Body of pancreas (tissue), 4 donors: ENCODE results near the gene DLD.

Experiments
- CTCF ChIP-seq, 7 experiments: fragments of 450-650 bp in 4 of 7; fragments of 200-600 bp in 3 of 7; sonication (generic) in 3 of 7; IDR thresholded peaks; one replicate each; pipeline ENCODE4 v1.5.1; 2016 to 2019; ENCODE audit warnings: antibody characterized with exemption in 7 of 7
- POLR2A ChIP-seq, 3 donors: fragments of 450-650 bp; IDR thresholded peaks; one replicate each; pipeline ENCODE4 v1.6.1; 2016; ENCODE audit warnings: antibody characterized with exemption in 3 of 3, mild to moderate bottlenecking in 2 of 3

GRCh38 chr7:107968449-107968848 is 77.5 kb downstream of the DLD start:
- TF ChIP-seq CTCF (IDR thresholded peaks at IDR 0.05) (no peak), POLR2A (IDR thresholded peaks at IDR 0.05) (no peak)
